ENCODE results near the gene GAS7. TPM values are rescaled to one million over a fixed set of nuclear protein-coding genes. Genes with fewer than 3 reads are reported as not detected.
A peak's percentile ranks its signal among the peaks of the same experiment; 100 is the strongest.

Gene GAS7
- total and polyA plus RNA-seq, 4 donors, result 1.2 to 136 (median 32.3) TPM

DNA sequence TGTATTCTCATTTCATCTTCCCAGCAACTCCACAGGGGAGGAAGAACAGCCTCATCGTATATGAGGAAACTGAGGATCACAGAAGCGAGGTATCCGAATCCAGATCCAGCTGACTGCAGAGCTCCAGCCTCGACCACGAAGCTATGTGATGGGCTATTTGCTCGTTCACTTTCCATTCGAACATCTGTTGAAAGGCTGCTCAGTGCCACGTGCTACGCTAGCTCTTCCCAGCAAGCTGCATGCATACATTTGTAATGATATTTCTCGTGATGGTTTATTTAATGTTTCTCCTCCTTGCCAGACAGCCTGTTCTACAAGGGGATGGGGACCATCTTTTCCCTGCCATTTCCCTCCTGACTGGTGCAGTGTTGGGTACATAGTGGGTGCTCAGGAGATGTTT is 244.9 kb downstream of the GAS7 start:
- Histone ChIP-seq H3K36me3 (ENCODE audit: control insufficient read depth in 1 of 2, insufficient read depth in 2 of 2, low read length in 1 of 2) (no peaks in the 10 kb centered on the region), H3K27ac (ENCODE audit: low read depth in 1 of 2, low read length in 2 of 2) (no peak overlapping the region), H3K9me3 (ENCODE audit: control insufficient read depth, low read length) (no peaks in the 10 kb centered on the region), H3K27me3 (ENCODE audit: control insufficient read depth in 1 of 2, insufficient read depth in 2 of 2, low read length in 1 of 2) (no peaks in the 10 kb centered on the region), H3K4me3 (ENCODE audit: low read length in 2 of 2) (no peak overlapping the region), H3K4me1 (ENCODE audit: control insufficient read depth in 1 of 2, insufficient read depth in 2 of 2, low read length in 2 of 2) (no peaks in the 10 kb centered on the region)
- DNase-seq (no peak), ATAC-seq (ENCODE audit: low FRiP score) (no peak)
- intact Hi-C loops (cut with DNase I), result no loop called here
- 69 to 81% methylated on average over 10 of the region's 10 CpGs for WGBS, 2 donors

DNA sequence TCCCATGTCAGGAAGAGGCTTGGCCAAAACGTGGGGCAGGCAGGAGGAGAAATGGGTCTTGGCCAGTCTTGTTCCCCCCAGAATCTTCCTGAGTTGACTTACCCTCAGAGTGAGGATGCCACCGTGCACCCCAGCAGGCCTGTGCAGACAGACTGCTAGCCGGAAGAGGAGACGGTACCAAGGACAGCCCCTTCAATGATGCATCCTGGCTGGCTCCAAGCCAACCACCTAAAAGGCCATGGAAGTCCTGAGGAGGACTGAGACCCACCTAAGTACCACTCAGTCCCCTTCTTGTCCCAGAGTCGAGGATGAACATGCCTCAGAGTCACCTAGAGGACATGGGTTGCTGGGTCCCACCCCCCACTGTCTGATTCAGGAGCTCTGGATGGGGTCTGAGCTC is 246.6 kb downstream of the GAS7 start:
- WGBS, 2 donors, result 86 to 90% methylated on average over 5 of the region's 5 CpGs
- intact Hi-C loops (cut with DNase I), result no loop called here
- DNase-seq, result peak in 1 of 2 donors; percentile 33

DNA sequence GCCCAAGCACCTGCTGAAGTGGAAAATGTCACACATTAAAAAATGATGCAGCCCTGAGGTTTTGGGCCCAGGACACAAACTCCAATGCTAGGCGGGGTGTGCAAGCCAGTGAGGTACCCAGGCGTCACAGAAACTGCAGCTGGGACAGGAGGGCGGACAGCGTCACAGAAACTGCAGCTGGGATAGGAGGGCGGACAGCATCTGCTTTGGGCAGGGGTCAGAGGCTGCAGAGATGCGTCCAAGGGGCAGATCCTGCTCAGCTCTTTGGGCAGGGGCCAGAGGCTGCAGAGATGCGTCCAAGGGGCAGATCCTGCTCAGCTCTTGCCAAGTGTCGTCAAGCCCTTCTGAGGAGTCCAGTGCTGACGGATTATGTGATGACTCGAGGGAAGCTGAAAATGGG is 249.5 kb downstream of the GAS7 start:
- intact Hi-C loops (cut with DNase I), result no loop called here
- no peak overlapping the region for H3K27ac ChIP-seq (ENCODE audit: low read depth in 1 of 2, low read length in 2 of 2)
- H3K9me3 ChIP-seq (ENCODE audit: control insufficient read depth, low read length), result no peaks in the 10 kb centered on the region
- no peaks in the 10 kb centered on the region for H3K27me3 ChIP-seq (ENCODE audit: control insufficient read depth in 1 of 2, insufficient read depth in 2 of 2, low read length in 1 of 2)
- no peak overlapping the region for H3K4me3 ChIP-seq (ENCODE audit: low read length in 2 of 2)
- no peaks in the 10 kb centered on the region for H3K36me3 ChIP-seq (ENCODE audit: control insufficient read depth in 1 of 2, insufficient read depth in 2 of 2, low read length in 1 of 2)
- peak in 1 of 2 donors; percentile 23 for DNase-seq
- 88 to 90% methylated on average over 10 of the region's 10 CpGs for WGBS, 2 donors
- ATAC-seq (ENCODE audit: low FRiP score), result peak; percentile 55
- H3K4me1 ChIP-seq (ENCODE audit: control insufficient read depth in 1 of 2, insufficient read depth in 2 of 2, low read length in 2 of 2), result no peaks in the 10 kb centered on the region

More for the DNA sequence above, 246.6 kb downstream of the GAS7 start:
- Histone ChIP-seq H3K4me1 (ENCODE audit: control insufficient read depth in 1 of 2, insufficient read depth in 2 of 2, low read length in 2 of 2) (no peaks in the 10 kb centered on the region), H3K27me3 (ENCODE audit: control insufficient read depth in 1 of 2, insufficient read depth in 2 of 2, low read length in 1 of 2) (no peaks in the 10 kb centered on the region), H3K36me3 (ENCODE audit: control insufficient read depth in 1 of 2, insufficient read depth in 2 of 2, low read length in 1 of 2) (no peaks in the 10 kb centered on the region), H3K9me3 (ENCODE audit: control insufficient read depth, low read length) (no peaks in the 10 kb centered on the region), H3K27ac (ENCODE audit: low read depth in 1 of 2, low read length in 2 of 2) (no peak overlapping the region), H3K4me3 (ENCODE audit: low read length in 2 of 2) (no peak overlapping the region)
- no peak for ATAC-seq (ENCODE audit: low FRiP score)

DNA sequence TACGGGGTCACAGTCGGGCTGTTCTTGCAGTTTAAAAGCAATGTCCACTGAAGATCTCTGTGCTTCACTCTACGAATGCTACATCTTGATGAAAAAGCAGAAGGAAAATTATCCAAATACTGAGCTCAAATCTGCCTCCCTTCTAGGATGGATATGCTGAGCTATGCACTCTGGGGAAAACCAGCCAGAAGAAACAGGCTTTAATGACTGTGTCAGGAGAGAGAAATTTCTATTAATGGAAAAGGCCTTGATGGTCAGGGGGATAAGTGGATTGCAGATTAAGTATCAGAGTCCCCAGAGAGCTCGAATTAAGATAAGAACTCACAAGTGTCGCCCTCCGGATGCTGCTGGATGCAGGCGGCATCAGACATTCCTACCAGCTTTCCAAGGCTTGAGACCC is 253.7 kb downstream of the GAS7 start:
- no peaks in the 10 kb centered on the region for H3K36me3 ChIP-seq (ENCODE audit: control insufficient read depth in 1 of 2, insufficient read depth in 2 of 2, low read length in 1 of 2)
- WGBS, 2 donors, result 20 to 30% methylated on average over 7 of the region's 7 CpGs
- intact Hi-C loops (cut with DNase I), result no loop called here

DNA sequence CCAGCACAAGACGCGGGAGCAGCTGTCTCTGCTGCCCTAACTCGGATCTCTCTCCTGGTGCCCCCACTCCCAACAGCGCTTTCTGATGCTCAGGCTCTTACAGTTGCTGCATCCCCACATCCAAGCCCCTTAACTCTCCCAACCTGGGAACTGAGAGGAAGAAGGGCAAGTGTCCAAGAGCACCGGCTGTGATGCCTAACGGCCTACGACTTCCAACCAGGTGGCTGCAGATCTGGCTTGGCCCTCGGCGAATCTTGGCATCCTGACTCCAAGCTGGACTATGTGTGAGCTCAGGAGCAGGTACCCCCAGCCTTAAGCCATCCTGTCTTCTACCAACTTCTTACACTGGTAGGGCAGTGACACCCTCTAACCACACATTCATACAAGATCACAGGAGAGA is 255.1 kb downstream of the GAS7 start:
- intact Hi-C loops (cut with DNase I), result no loop called here
- WGBS, 2 donors, result 92% methylated on average over 9 of the region's 9 CpGs
- no peak overlapping the region for H3K27ac ChIP-seq (ENCODE audit: low read depth in 1 of 2, low read length in 2 of 2)
- no peaks in the 10 kb centered on the region for H3K9me3 ChIP-seq (ENCODE audit: control insufficient read depth, low read length)
- H3K27me3 ChIP-seq (ENCODE audit: control insufficient read depth in 1 of 2, insufficient read depth in 2 of 2, low read length in 1 of 2), result no peaks in the 10 kb centered on the region
- ATAC-seq (ENCODE audit: low FRiP score) (no peak), DNase-seq (peak in 1 of 2 donors; percentile 12)
- H3K4me1 ChIP-seq (ENCODE audit: control insufficient read depth in 1 of 2, insufficient read depth in 2 of 2, low read length in 2 of 2), result no peaks in the 10 kb centered on the region
- H3K4me3 ChIP-seq (ENCODE audit: low read length in 2 of 2), result no peak overlapping the region
- H3K36me3 ChIP-seq (ENCODE audit: control insufficient read depth in 1 of 2, insufficient read depth in 2 of 2, low read length in 1 of 2), result no peaks in the 10 kb centered on the region

More for the DNA sequence above, 253.7 kb downstream of the GAS7 start:
- Histone ChIP-seq H3K4me1 (ENCODE audit: control insufficient read depth in 1 of 2, insufficient read depth in 2 of 2, low read length in 2 of 2) (no peaks in the 10 kb centered on the region), H3K9me3 (ENCODE audit: control insufficient read depth, low read length) (no peaks in the 10 kb centered on the region), H3K27me3 (ENCODE audit: control insufficient read depth in 1 of 2, insufficient read depth in 2 of 2, low read length in 1 of 2) (no peaks in the 10 kb centered on the region), H3K27ac (ENCODE audit: low read depth in 1 of 2, low read length in 2 of 2) (no peak overlapping the region), H3K4me3 (ENCODE audit: low read length in 2 of 2) (no peak overlapping the region)
- ATAC-seq (ENCODE audit: low FRiP score) (no peak), DNase-seq (peak in 1 of 2 donors; percentile 0)

DNA sequence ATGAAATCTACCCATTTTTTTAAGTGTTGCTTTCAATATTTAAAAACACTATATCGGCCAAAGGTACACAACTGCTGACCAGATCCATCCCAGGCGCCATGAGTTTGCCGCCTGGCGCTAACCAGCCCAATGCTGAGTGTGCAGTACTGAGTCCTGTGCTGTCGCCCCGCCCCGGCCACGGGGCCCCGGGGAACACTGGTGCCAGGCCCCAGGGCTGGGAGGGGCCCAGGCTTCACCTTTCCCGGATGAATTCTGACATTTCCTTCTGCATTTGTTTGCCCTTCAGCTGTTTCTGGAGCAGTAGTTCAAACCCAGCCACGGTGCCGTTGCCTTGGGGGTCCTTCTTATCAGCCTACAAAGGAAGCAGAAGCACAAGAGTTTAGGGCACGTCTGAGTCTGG is 255.5 kb downstream of the GAS7 start:
- Histone ChIP-seq H3K36me3 (ENCODE audit: control insufficient read depth in 1 of 2, insufficient read depth in 2 of 2, low read length in 1 of 2) (no peaks in the 10 kb centered on the region), H3K27ac (ENCODE audit: low read depth in 1 of 2, low read length in 2 of 2) (no peak overlapping the region), H3K4me1 (ENCODE audit: control insufficient read depth in 1 of 2, insufficient read depth in 2 of 2, low read length in 2 of 2) (no peaks in the 10 kb centered on the region), H3K27me3 (ENCODE audit: control insufficient read depth in 1 of 2, insufficient read depth in 2 of 2, low read length in 1 of 2) (no peaks in the 10 kb centered on the region), H3K4me3 (ENCODE audit: low read length in 2 of 2) (no peak overlapping the region), H3K9me3 (ENCODE audit: control insufficient read depth, low read length) (no peaks in the 10 kb centered on the region)
- WGBS, 2 donors, result 85% methylated on average over 13 of the region's 13 CpGs
- intact Hi-C loops (cut with DNase I), result no loop called here
- ATAC-seq (ENCODE audit: low FRiP score), result no peak
- DNase-seq, result peak in 1 of 2 donors; percentile 22

DNA sequence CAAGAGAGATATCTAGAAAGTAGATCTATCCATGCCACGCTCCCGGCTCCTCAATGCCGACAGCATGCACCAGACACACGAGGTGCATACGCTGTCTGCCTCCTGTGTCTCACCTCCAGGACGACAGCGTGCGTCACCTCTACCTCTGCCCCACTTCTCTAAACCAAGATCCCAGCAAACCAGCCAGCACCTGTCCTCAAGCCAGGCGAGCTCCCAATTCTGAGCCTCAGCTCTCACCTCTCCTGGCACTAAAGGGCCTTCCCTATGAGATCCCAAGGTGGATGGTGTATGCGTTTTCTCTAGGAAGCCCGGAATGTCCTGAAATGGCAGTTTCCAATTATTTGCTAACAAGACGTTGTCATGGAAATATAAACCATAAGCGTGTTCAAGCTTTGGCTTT is 257.1 kb downstream of the GAS7 start:
- WGBS, 2 donors, result 92 to 94% methylated on average over 13 of the region's 13 CpGs
- Histone ChIP-seq H3K36me3 (ENCODE audit: control insufficient read depth in 1 of 2, insufficient read depth in 2 of 2, low read length in 1 of 2) (no peaks in the 10 kb centered on the region), H3K9me3 (ENCODE audit: control insufficient read depth, low read length) (no peaks in the 10 kb centered on the region), H3K4me3 (ENCODE audit: low read length in 2 of 2) (no peak overlapping the region), H3K4me1 (ENCODE audit: control insufficient read depth in 1 of 2, insufficient read depth in 2 of 2, low read length in 2 of 2) (no peaks in the 10 kb centered on the region), H3K27me3 (ENCODE audit: control insufficient read depth in 1 of 2, insufficient read depth in 2 of 2, low read length in 1 of 2) (no peaks in the 10 kb centered on the region), H3K27ac (ENCODE audit: low read depth in 1 of 2, low read length in 2 of 2) (no peak overlapping the region)
- intact Hi-C loops (cut with DNase I), result no loop called here
- ATAC-seq (ENCODE audit: low FRiP score), result no peak
- DNase-seq, result peak in 1 of 2 donors; percentile 17

DNA sequence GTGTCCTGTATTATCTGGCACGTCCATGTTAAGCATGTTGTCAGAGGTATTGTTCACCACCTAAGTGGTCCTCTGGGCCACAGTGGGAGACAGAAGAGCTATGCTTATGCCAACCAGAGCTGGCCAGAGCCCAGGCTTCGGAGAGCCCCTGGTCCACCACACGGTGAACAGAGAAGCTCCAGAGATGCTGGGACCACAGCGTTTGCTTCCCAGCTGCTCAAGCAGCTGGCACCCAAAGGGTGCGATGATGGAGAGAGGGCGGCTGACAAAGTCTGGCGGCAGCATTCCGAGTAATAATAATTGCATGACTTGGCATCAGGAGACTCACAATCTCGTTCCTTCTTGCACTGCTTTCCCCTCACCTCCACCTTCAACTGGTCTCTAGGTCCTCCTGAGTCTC is 257.6 kb downstream of the GAS7 start:
- Histone ChIP-seq H3K4me3 (ENCODE audit: low read length in 2 of 2) (no peak overlapping the region), H3K27me3 (ENCODE audit: control insufficient read depth in 1 of 2, insufficient read depth in 2 of 2, low read length in 1 of 2) (no peaks in the 10 kb centered on the region), H3K27ac (ENCODE audit: low read depth in 1 of 2, low read length in 2 of 2) (no peak overlapping the region), H3K36me3 (ENCODE audit: control insufficient read depth in 1 of 2, insufficient read depth in 2 of 2, low read length in 1 of 2) (no peaks in the 10 kb centered on the region), H3K9me3 (ENCODE audit: control insufficient read depth, low read length) (no peaks in the 10 kb centered on the region), H3K4me1 (ENCODE audit: control insufficient read depth in 1 of 2, insufficient read depth in 2 of 2, low read length in 2 of 2) (no peaks in the 10 kb centered on the region)
- WGBS, 2 donors, result 55 to 80% methylated on average over 9 of the region's 9 CpGs
- intact Hi-C loops (cut with DNase I), result no loop called here
- ATAC-seq (ENCODE audit: low FRiP score) (no peak), DNase-seq (peak in 1 of 2 donors; percentile 24)

DNA sequence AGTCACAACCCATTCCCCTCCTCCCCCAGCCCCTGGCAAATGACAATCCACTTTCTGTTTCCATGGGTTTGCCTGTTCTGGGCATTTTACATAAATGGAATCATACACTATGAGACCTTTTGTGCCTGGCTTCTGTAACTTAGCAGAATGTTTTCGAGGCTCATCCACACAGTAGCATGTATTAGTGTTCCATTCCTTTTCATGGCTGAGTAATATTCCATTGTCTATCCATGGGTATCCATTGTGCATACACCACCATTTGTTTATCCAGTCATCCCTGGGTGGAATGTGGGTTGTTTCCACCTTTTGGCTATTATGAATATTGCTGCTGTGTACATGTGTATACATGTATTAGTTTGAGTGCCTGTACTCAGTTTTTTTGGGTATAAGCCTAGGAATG is 259.6 kb downstream of the GAS7 start:
- ATAC-seq (ENCODE audit: low FRiP score) (no peak), DNase-seq (no peak)
- Histone ChIP-seq H3K4me1 (ENCODE audit: control insufficient read depth in 1 of 2, insufficient read depth in 2 of 2, low read length in 2 of 2) (no peaks in the 10 kb centered on the region), H3K4me3 (ENCODE audit: low read length in 2 of 2) (no peak overlapping the region), H3K27ac (ENCODE audit: low read depth in 1 of 2, low read length in 2 of 2) (no peak overlapping the region), H3K36me3 (ENCODE audit: control insufficient read depth in 1 of 2, insufficient read depth in 2 of 2, low read length in 1 of 2) (no peaks in the 10 kb centered on the region), H3K27me3 (ENCODE audit: control insufficient read depth in 1 of 2, insufficient read depth in 2 of 2, low read length in 1 of 2) (no peaks in the 10 kb centered on the region), H3K9me3 (ENCODE audit: control insufficient read depth, low read length) (no peaks in the 10 kb centered on the region)
- 90 to 94% methylated on average over 1 of the region's 1 CpG for WGBS, 2 donors
- intact Hi-C loops (cut with DNase I), result no loop called here

All from aorta (tissue), 5 donors.